HUDEP-2 (cell line): ENCODE data around the gene JAGN1.
A peak's percentile ranks its signal among the peaks of the same experiment; 100 is the strongest.
"Not testable (repeated sequence)": the region's sequence is repeated elsewhere in the genome, so short reads cannot be mapped to it uniquely, and the experiment has no call there.

Experiments
- DNase-seq, 76 experiments: peaks; one replicate each; lab custom pipeline; 2025; ENCODE audit not compliant: unreplicated experiment in 76 of 76; lab: John Stamatoyannopoulos, UW

Gene JAGN1

DNA sequence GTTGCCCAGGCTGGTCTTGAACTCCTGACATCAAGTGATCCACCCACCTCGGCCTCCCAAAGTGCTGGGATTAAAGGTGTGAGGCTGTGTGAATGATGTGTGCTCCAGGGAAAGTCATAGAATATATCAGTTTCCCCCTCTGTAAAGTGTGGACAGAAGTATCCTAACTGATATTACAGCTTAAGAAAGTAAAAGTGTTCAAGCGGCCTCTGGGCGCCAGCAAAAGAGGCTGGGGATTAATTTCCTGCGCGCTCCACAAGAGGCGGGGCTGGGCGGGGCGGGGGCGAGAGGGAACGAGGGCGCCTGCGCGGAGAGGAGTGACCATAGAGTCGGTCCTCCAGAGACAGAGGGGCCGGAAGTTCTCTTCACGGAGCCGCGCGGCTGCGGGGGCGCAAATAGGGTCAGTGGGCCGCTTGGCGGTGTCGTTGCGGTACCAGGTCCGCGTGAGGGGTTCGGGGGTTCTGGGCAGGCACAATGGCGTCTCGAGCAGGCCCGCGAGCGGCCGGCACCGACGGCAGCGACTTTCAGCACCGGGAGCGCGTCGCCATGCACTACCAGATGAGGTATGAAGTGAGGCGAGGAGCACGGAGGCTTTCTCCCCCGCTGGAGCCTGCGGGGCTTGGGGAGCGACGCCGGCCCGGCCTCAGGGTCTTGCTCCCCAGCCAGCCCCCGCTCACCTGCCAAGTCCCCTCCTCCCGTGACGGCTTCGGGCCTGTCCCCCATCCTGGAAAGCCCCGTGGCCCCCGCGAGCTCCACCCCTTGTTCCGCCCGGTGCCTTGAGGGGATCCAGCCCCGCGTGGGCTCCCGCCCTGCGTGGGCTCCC is at the start of gene JAGN1:
JAGN1 (plus strand) TSS at position 362 of the 823 bp plus-strand sequence; CDS start at position 475, 113 bp downstream.
- peak in 75 of 76 experiments; percentile 17 to 91 (median 78) for DNase-seq

DNA sequence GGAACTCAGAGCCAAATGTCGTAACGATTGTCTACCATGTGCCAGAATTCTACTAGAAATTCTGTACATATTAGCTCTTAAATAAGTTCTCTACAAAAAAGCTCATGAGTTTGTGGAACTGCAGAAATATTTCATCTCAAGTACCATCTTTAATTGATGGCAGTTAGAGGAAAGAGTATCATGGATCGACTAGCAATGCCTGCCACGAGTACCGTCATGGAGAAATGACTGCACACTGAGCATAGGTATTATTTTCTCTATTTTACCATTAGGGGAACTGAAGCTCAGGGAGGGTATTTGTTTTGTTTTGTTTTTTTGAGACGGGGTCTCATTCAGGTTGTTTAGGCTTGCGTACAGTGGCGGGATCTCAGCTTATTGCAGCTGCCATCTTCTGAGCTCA is 49.4 kb upstream of the JAGN1 start:
- DNase-seq = no peak

DNA sequence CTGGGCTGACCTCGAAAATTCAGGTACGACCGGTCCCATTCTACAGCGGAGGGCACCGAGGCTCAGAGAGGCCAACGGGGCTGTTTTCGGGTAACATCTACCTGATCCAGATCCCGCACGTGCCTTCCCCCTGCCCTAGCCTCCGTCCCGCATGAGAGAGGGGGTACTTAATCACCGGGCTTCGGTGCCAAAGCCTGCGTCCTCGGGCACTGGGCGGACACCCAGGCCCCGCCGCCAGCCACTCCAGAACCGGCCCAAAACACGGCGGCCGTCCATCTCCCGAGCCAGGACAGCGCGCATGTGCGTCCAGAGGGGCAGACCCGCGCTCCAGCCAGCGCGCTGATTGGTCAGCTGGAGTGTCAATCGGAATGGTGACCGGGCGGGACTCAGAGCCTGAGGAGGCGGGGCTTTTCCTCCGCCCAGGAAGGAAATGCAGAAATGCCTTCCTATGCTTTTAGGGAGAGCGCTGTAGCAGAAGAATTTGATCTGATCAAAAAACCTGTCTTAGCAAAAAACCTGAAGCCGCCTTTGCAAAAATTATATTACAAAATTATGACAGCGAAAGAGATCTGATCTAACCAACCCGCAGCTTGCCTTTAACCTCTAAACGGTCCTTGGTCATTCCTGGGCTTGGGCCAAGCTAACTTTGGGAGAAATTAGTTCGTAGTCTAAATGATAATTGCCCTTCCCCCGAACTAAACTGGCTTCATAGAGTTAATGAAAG is 46.5 kb upstream of the JAGN1 start, which contains the start of gene RPUSD3:
RPUSD3 (minus strand) TSS at position 294 of the 724 bp plus-strand sequence; CDS start at position 276, 18 bp downstream.
- peak in 75 of 76 experiments; percentile 56 to 98 (median 92) for DNase-seq

DNA sequence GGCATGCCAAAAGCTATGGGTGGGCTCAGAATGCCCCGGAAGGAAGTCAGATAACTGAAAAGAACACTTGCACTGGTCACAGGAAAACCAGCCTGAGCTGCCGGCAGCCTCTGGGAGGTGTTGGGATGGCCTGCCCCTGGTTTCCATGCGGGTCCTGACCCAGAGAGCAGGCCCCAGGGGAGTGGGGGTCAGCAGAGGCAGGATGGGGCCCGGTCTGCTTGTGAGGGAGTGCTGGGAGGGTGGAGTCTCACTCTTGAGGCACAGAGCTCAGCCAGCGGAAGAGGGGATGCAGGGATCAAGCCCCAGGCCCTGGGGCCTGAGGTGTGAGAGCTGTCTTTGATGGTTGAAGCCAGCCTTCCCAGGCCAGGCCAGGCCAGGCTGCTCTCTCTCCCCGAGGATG is 44.2 kb upstream of the JAGN1 start:
- DNase-seq = no peak

DNA sequence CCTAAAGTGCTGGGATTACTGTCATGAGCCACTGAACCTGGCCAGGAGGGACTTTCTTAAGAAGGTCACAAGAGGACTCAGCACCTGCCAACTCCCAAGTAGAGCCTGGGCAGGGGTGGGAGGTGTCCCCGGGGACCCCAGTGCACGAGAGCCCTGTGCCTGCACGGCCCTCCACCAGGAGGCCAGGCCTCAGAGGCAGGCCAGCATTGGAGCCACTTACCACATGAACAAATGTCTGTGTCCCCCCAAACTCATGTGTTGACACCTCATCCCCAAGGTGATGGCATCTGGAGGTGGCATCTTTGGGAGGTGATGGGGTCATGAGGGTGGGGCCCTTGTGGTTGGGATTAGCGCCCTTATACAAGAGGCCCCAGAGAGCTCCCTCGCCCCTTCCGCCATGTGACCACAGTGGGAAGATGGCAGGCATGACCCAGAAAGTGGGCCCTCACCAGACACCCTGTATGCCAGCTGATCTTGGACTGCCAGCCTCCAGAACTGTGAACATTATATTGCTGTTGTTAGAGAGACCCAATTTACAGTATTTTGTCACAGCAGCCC is 43.4 kb upstream of the JAGN1 start:
- no peak for DNase-seq

DNA sequence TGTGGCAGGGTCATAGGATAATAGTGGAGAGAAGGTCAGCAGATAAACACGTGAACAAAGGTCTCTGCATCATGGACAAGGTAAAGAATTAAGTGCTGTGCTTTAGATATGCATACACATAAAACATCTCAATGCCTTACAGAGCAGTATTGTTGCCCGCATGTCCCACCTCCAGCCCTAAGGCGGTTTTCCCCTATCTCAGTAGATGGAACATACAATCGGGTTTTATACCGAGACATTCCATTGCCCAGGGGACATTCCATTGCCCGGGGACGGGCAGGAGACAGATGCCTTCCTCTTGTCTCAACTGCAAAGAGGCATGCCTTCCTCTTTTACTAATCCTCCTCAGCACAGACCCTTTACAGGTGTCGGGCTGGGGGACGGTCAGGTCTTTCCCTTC is 42.5 kb upstream of the JAGN1 start:
- DNase-seq = not testable (repeated sequence)

DNA sequence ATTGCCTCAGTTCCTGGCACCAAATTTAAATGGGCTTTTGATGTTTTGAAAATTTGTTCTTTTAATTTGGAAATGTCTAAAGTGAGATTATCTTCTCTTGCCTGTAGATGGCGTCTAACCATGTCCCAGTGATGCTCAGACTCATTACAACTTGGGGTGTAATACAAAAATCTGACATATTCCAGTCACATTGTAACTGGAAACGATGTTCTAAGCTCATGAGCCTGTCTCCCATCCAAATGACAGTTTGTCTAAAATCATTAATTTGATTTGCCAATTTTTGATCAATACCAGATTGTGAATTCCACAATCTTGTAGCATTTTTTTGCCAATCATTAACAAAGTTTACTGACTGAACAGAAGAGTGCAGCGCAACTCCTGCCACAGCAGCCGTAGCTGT is 41.5 kb upstream of the JAGN1 start:
- DNase-seq = peak in 12 of 76 experiments; percentile 5 to 39 (median 17)

DNA sequence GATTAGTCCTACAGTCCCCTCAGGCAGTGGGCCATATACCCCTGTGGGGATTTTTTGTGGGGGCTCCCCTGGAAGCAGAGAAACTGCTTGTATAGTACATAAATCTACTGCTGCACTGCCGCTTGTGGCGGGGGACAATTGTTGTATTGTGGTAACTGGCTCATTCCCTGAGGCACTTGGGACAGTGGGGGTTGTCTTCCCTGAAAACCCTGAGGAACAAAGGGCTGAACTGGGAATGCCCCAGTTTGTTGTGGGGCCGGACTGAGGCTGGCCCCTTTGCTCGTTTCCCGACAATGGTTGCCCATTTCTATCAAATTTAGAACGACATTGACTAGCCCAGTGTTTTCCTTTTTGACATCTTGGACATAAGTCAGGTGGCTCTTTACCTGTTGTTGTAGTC is 39.0 kb upstream of the JAGN1 start:
- not testable (repeated sequence) for DNase-seq

DNA sequence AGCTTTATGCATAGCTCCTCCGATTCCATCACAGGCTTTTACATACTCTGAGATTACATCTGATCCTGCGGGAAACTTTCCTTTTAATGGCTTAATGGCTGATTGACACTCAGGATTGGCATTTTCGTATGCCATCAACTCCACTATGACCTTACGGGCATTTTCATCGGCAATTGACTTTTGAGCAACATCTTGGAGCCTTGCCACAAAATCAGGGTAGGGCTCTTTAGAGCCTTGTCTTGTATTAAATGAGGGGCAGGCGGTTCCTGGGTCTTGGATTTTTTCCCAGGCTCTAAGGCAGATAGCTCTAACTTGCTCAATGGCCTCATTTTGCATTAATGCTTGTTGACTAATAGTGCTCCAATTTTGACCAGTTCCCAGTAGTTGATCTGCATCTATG is 38.5 kb upstream of the JAGN1 start:
- not testable (repeated sequence) for DNase-seq

DNA sequence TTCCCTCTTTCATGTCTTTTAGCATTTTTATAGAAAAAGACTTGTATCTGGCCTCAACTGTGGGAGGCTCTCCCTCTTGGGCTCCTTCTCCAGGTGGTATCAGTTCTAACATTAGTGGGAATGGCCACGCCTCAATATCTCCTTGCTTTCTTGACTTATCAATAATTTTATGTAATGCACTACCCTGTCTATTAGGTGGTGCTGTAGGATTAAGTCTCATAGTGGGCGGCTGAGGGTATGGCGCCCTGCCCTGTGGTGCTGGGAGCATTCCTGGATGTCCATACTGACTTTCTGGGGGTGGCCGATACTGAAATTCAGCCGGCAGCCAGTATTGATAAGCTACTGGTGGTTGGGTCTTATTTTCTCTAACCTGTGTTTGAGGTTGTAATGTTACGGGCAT is 37.9 kb upstream of the JAGN1 start:
- DNase-seq = no peak

DNA sequence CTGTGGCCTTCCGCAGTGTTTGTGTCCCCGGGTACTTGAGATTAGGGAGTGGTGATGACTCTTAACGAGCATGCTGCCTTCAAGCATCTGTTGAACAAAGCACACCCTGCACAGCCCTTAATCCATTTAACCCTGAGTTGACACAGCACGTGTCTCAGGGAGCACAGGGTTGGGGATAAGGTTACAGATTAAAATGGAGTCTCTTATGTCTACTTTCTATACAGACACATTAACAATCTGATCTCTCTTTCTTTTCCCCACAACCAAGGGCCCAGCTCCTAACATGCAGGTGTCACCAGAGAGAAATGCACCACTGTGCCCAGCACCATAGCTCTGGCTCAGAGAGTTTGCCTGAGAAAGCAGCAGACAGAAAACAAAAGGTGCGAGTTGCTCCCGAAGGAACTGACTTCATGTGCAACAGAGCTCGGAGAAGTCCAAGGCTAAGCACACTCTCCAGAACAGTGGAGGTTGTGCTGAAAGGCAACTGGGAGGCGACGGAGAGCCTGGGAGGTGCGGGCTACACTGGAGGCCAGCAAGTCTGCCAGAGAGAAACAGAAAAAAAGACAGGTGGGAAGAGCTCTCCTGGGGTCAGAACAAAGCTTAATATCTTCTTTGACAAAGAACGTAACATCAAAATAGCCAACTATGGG is 36.0 kb upstream of the JAGN1 start:
- not testable (repeated sequence) for DNase-seq

DNA sequence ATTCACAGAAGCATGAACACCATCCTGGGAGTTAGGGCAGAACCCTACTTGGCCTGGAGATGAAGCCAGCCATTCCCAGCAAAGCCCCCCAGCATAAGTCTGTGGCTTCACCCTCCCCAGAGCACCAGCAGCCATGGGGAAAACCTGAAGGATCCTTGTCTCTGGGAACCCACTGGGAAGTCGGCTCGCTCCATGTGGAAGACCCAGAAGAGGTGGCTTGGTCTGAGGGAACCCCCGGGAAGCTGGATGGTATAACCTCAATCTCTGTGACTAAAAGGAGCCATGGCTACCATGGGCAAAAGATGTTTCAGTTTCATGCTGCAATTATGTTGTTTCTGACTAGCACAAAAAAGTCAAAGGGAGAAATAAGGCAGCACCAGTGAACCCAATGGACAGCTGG is 34.8 kb upstream of the JAGN1 start:
- no peak for DNase-seq

DNA sequence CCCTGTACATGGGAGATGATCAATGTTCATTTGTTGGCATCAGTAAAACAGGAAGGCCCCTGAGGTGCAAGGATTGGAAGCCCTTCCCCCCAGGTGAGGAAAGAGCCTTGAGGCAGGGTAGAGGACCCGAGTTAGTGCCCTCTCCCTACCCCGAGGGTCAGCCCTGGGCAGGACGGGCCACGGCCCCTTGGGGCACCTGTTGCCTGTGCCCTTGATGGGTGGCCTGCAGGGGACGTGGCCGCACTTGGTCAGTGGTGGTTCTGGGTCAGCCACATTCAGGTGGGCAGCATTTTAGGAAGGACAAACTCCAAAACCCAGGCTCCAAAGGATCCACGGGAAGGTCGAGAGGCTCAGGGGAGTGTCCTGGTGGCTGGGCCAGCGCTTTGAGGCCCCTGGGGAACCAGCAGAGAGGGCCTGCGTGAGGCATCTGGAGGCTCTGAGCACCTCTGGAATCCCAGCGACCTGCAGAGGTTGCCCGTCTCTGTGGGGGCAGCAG is 30.8 kb upstream of the JAGN1 start:
- no peak for DNase-seq

DNA sequence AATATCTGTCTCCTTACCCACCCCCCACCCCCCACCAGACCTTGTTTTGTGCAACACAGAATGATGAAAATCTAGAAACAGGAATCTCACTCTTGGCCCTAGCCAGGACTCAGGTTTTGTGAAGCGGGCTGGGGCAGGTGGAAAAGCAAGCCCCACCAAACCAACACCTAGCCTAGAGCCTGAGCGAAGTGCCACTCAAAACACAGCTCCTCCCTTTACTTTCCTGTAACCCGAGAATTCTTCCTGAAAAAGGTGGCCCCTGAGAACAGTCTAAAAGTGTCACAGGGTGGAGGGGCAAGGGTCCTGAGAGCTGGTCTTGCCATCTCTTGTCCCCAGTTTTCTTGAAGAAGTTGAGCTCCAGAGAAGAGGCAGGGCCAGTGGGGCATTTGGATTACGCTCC is 29.2 kb upstream of the JAGN1 start:
- no peak for DNase-seq

DNA sequence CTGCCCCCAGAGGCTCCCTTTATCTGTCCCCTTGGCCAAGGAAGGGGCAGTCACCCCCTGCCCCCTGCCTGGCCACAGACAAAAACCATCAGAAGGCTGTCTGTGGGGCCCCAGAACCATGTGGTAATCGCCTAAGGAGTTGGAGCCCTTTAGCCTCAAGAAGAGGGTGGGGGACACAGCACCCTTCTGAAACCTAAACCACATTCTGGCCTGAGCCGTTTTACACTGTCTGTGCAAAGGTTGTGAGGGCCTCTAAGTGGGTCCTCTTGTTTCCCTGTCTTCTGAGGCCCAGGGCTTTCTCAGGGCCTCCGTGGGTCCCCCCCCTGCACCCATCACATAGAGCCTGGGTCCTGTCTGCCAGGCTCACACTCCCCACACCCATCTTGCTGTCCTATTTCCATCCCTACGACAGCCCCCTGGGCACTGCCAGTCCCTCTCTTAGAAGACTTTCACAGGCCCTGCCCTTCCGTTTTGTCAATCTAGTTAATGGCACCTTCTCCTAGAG is 28.7 kb upstream of the JAGN1 start:
- no peak for DNase-seq

DNA sequence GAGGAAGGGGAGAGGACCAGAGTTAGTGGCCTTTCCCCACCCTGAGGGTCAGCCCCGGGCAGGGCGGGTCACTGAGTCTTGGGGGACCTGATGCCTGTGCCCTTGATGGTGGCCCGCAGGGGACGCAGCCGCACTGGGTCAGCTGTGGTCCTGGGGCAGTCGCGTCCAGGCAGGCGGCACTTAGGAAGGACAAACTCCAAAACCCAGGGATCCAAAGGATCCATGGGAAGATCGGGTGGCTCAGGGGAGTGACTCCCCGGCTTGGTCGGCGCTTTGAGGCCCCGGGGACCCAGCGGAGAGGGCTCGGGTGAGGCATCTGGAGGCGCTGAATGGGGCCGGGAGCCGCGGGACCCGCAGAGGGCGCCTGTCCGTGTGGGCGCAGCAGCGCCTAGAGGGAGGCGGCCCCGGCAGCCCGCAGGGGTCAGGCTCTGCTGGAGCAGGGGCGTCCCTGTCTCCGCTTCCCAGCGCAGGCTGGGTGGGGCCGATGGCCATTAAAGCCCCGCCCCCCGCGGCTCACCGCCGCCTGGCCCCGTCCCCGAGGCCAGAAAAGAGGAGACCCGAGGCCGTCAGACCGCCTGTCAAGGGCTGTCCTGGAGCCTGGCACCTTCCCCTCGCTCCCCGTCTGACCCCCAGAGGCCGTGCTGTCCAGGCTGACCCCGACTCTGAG is 27.9 kb upstream of the JAGN1 start:
- peak in 39 of 76 experiments; percentile 4 to 59 (median 33) for DNase-seq

DNA sequence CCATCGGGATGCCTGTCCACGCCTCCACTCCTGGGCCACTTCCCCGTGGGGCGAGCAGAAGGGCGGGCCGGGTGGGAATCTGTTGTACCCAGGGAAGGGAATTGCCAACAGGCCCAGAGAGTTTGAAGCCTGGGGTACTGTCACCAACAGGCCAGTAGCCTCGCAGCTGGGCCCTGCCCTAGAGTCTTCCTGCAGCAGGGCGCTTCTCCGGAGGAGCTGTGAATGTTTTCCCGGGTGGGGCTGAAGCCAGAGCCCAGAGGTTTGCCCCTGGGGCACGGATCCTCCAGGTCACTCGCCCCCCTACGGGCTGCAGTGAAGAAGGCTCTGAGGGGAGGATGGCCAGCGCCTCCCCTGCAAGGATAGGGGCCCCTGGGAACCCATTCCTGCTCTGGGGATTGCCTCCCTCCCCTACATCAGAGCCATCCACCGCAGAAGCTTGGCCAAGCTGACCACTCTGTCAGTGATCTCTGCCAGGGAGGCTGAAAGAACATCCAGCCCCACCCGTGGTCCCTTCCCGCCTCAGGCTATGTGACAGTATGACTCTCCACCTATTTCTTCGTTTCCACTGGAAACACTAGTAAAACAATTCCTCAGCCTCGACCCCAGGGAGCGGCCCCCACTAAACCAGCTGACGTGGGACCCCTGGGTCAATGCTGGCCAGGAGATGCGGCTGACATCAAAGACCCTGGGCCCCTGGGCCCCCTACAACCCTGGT is 27.2 kb upstream of the JAGN1 start:
- DNase-seq = no peak

DNA sequence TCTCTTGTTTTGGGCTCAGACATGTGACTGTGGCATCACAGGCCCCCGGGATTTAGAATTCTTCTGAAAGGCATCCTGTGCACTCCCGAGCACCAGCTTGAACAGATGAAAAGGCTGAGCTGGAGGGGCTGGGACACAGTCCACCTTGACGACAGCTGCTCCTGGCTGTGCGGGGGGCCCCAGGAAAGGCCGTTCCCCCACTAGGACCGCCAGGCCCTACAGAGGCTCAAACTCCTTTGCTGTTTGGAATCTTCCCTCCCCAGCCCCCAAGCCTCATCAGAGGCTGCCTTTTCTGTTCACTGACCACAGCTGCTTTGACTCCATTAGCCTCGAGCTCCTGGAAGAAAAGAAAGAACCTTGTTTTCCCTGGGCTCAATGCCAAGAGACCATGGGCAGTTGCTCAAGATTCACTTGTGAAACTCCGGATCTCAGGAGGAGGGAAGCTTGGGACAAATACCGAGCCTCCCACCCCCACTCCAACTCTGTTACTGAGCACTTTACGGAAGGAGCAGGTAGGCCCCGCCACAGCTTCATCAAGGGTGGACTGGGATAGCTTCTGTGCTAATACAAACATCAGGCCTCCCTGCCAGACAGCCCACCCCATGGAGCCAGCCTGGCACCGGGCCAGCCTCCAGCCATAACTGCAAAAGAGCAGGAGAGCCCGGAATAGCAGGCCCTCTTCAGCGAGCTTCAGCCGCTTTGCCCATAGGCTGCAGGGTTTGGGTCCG is 26.0 kb upstream of the JAGN1 start:
- DNase-seq = no peak
